Adrenal gland (tissue), 12 donors: ENCODE results near the gene SNCG. TPM values are rescaled to one million over a fixed set of nuclear protein-coding genes. Genes with fewer than 3 reads are reported as not detected.
A peak's percentile ranks its signal among the peaks of the same experiment; 100 is the strongest.

Experiments
- DNase-seq, 7 donors: peaks; one replicate each; pipeline ENCODE4 v3.0.0-alpha.2; 2019 to 2020
- H3K27ac ChIP-seq, 5 donors: fragments of 200-600 bp; sonication (generic) in 4 of 5; 1 replicate in 3 of 5; 2 replicates in 2 of 5; pipeline versions ENCODE4 v1.5.1 to v1.8.0; 2016 to 2020; ENCODE audit warnings: mild to moderate bottlenecking in 1 of 5
- H3K27me3 ChIP-seq: fragments of 200-600 bp; 2 replicates; pipeline ENCODE4 v1.8.0; 2021
- H3K36me3 ChIP-seq, 2 donors: fragments of 200-600 bp; replicated peaks in 1 of 2; 1 replicate in 1 of 2; 2 replicates in 1 of 2; pipeline versions ENCODE4 v1.5.1 to v1.8.0; 2018 to 2022
- H3K4me1 ChIP-seq, 2 donors: fragments of 200-600 bp; replicated peaks in 1 of 2; 1 replicate in 1 of 2; 2 replicates in 1 of 2; pipeline versions ENCODE4 v1.5.1 to v1.8.0; 2018 to 2021
- H3K4me3 ChIP-seq, 4 donors: fragments of 200-600 bp; sonication (generic) in 3 of 4; one replicate each; pipeline ENCODE4 v1.5.1; 2016 to 2018
- H3K9me3 ChIP-seq, 3 donors: fragments of 200-600 bp; sonication (generic) in 1 of 3; replicated peaks in 1 of 3; 1 replicate in 2 of 3; 2 replicates in 1 of 3; pipeline versions ENCODE4 v1.5.1 to v1.8.0; 2016 to 2021
- POLR2A ChIP-seq, 2 donors: fragments of 450-650 bp; IDR thresholded peaks; one replicate each; pipeline ENCODE4 v1.6.1; 2017; ENCODE audit warnings: antibody characterized with exemption in 2 of 2, mild to moderate bottlenecking in 2 of 2, moderate library complexity in 1 of 2
- WGBS, 4 donors: extraction: QIAGEN DNeasy Blood & Tissue Kit in 2 of 4; methylation state at CpG; one replicate each; pipeline versions ENCODE4 v1.1.5 to v1.1.7; 2013 to 2017; 5-methylcytosine and 5-hydroxymethylcytosine counted together
- intact Hi-C, 2 donors: fragments of 100-400 bp; cut with DNase I; formaldehyde crosslinking; loops; one replicate each; pipeline versions ENCODE4 v1.14.1 to v1.15.0; 2022 to 2023
- polyA plus RNA-seq, 3 donors: library from polyadenylated mRNA; stranded (reverse); fragments of 200-250 nt in 2 of 3; fragments of 350-450 nt in 1 of 3; fragmentation: Illumina TruSeq in 1 of 3; extraction: RNeasy Lipid Tissue Mini Kit (QIAGEN cat#74804) in 1 of 3; gene quantifications; one replicate each; pipeline ENCODE4 v1.2.3, GENCODE V29; 2013 to 2014
- total RNA-seq, 9 donors: library from RNA; depleted of rRNA in 4 of 9; stranded (reverse); fragments of >200 nt in 4 of 9; fragments of 120-200 nt in 1 of 9; fragmentation: NEBNext Ultra II Directional in 1 of 9; extraction: Animal tissue kit (Norgen Biotek cat#: 25700) in 1 of 9; gene quantifications; one replicate each; pipeline versions ENCODE4 v1.1.0 to v1.2.4, GENCODE V29; 2013 to 2023
- TF ChIP-seq, protein P1 (sequence below), 6 experiments: fragments of 450-650 bp in 4 of 6; fragments of 200-600 bp in 2 of 6; sonication (generic) in 1 of 6; IDR thresholded peaks; 1 replicate in 5 of 6; 2 replicates in 1 of 6; pipeline versions ENCODE4 v1.5.1 to v1.8.0; 2016 to 2021; ENCODE audit warnings: antibody characterized with exemption in 6 of 6, mild to moderate bottlenecking in 2 of 6, moderate library complexity in 1 of 6
- donor health status: healthy with polysubstance abuse.
- donor health status: Bipolar disorder and iron deficiency.
- donor health status: DM: yes; HTN: yes; CAD: no.
- donor health status: DM: no; HTN: no; CAD: no.
- donor health status: DM: no; HTN: no; CAD: no.
- donor health status: DM: yes; HTN: yes; CAD: no.

SNCG gene
- total and polyA plus RNA-seq, 12 donors, result 176 to 1,580 (median 448) TPM

- H3K4me3 ChIP-seq, result no peak overlapping the region
- 55 to 66% (median 63%) methylated on average over 5 of the region's 5 CpGs for WGBS, 4 donors
- TF ChIP-seq, protein P1, sequence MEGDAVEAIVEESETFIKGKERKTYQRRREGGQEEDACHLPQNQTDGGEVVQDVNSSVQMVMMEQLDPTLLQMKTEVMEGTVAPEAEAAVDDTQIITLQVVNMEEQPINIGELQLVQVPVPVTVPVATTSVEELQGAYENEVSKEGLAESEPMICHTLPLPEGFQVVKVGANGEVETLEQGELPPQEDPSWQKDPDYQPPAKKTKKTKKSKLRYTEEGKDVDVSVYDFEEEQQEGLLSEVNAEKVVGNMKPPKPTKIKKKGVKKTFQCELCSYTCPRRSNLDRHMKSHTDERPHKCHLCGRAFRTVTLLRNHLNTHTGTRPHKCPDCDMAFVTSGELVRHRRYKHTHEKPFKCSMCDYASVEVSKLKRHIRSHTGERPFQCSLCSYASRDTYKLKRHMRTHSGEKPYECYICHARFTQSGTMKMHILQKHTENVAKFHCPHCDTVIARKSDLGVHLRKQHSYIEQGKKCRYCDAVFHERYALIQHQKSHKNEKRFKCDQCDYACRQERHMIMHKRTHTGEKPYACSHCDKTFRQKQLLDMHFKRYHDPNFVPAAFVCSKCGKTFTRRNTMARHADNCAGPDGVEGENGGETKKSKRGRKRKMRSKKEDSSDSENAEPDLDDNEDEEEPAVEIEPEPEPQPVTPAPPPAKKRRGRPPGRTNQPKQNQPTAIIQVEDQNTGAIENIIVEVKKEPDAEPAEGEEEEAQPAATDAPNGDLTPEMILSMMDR (IDR thresholded peaks at IDR 0.05), result no peak
- TF ChIP-seq POLR2A (IDR thresholded peaks at IDR 0.05), result no peak
- peak overlapping the region in 1 of 5 donors; percentile 20 for H3K27ac ChIP-seq
- intact Hi-C loops, result no loop called here
- H3K9me3 ChIP-seq, result no peaks in the 10 kb centered on the region
- H3K36me3 ChIP-seq, result peaks cover 7 to 34% of the 10 kb centered on the region in 2 donors
- no peaks in the 10 kb centered on the region for H3K27me3 ChIP-seq
- no peak for DNase-seq
- no peaks in the 10 kb centered on the region for H3K4me1 ChIP-seq
Measured at GRCh38 chr10:86918022-86918471, 40.4 kb upstream of the SNCG start.

- H3K4me3 ChIP-seq, result no peak overlapping the region
- H3K27me3 ChIP-seq, result no peaks in the 10 kb centered on the region
- H3K4me1 ChIP-seq, result no peaks in the 10 kb centered on the region
- WGBS, 4 donors, result 63 to 72% (median 69%) methylated on average over 9 of the region's 9 CpGs
- H3K9me3 ChIP-seq, result no peaks in the 10 kb centered on the region
- no peak overlapping the region for H3K27ac ChIP-seq
- H3K36me3 ChIP-seq, result peaks cover 0 to 30% of the 10 kb centered on the region in 2 donors
- TF ChIP-seq, protein P1 (IDR thresholded peaks at IDR 0.05), result no peak
- no peak for TF ChIP-seq POLR2A (IDR thresholded peaks at IDR 0.05)
- DNase-seq, result peak in 2 of 7 donors; percentile 21 to 36
- intact Hi-C loops, result no loop called here
Measured at GRCh38 chr10:86922553-86922961, 35.8 kb upstream of the SNCG start.

GRCh38 chr10:86929468-86930380 lies 28.7 kb upstream of the SNCG start:
- Histone ChIP-seq H3K27ac (no peak overlapping the region), H3K27me3 (no peaks in the 10 kb centered on the region), H3K9me3 (no peaks in the 10 kb centered on the region), H3K4me3 (no peak overlapping the region), H3K4me1 (no peaks in the 10 kb centered on the region), H3K36me3 (peaks cover 0 to 15% of the 10 kb centered on the region in 2 donors)
- DNase-seq, result no peak
- no peak for TF ChIP-seq POLR2A (IDR thresholded peaks at IDR 0.05)
- TF ChIP-seq, protein P1 (IDR thresholded peaks at IDR 0.05), result no peak
- intact Hi-C loops, result no loop called here
- WGBS, 4 donors, result 87 to 94% (median 93%) methylated on average over 15 of the region's 15 CpGs

DNA sequence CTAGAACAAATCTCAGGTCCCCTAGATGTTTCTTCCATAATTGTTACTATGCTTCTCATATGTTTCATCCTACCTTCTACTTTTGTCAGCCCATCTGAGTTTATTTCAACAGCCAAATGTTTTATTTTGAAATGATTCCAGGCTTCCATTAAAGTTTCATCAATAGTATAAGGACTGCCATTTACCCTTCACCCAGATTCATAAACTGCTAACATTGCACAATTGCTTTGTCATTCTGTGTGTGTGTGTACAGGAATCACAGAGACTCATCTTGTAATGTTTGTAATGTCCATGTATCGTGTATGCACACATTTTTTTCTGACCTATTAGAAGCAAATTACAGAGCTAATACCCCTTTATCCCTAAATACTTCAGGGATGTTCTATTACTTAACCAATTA lies 26.5 kb upstream of the SNCG start:
- WGBS, 4 donors, result 41 to 60% (median 52%) methylated on average over 1 of the region's 1 CpG
- no peak for DNase-seq
- Histone ChIP-seq H3K36me3 (peaks cover 0 to 15% of the 10 kb centered on the region in 2 donors), H3K4me3 (no peak overlapping the region), H3K4me1 (peaks cover 3% of the 10 kb centered on the region in 2 donors), H3K9me3 (no peaks in the 10 kb centered on the region), H3K27ac (peak overlapping the region in 1 of 5 donors; percentile 32), H3K27me3 (no peaks in the 10 kb centered on the region)
- intact Hi-C loops, result no loop called here
- TF ChIP-seq, protein P1 (IDR thresholded peaks at IDR 0.05), result no peak
- TF ChIP-seq POLR2A (IDR thresholded peaks at IDR 0.05), result no peak
